K562 (cell line): ENCODE measurements around the gene ZNF768. TPM values are rescaled to one million over a fixed set of nuclear protein-coding genes. Genes with fewer than 3 reads are reported as not detected.

Experiments used
- ATF3 ChIP-seq, 2 experiments: fragments of 450-650 bp in 1 of 2; sonication (generic) in 1 of 2; formaldehyde crosslinking in 1 of 2; IDR thresholded peaks in 1 of 2; conservative IDR thresholded peaks in 1 of 2; 2 replicates each; pipeline versions ENCODE4 v1.6.1 to v1.8.1; 2016 to 2023; ENCODE audit warnings: mild to moderate bottlenecking in 2 of 2, moderate library complexity in 2 of 2, inconsistent platforms in 1 of 2, missing genetic modification reagents in 1 of 2
- EZH2 ChIP-seq: IDR thresholded peaks from 2 replicates; pipeline ENCODE4 v1.6.1; 2012; ENCODE audit warnings: low read depth, mild to moderate bottlenecking, inconsistent platforms, low read length, borderline replicate concordance
- FOXK1 ChIP-seq: sonication (generic); formaldehyde crosslinking; IDR thresholded peaks from 2 replicates; pipeline ENCODE4 v1.8.0; 2022; ENCODE audit warnings: missing genetic modification reagents, mild to moderate bottlenecking, borderline replicate concordance
- HDAC6 ChIP-seq: IDR thresholded peaks from 2 replicates; pipeline ENCODE4 v1.6.1; 2012; ENCODE audit warnings: low read depth, mild to moderate bottlenecking, control low read depth, inconsistent platforms, low read length, moderate library complexity
- HDGF ChIP-seq: fragments of 450-650 bp; IDR thresholded peaks from 2 replicates; pipeline ENCODE4 v1.6.1; 2016
- L3MBTL2 ChIP-seq: fragments of 450-650 bp; IDR thresholded peaks from 2 replicates; pipeline ENCODE4 v1.6.1; 2016; ENCODE audit warnings: mild to moderate bottlenecking, moderate library complexity
- MGA ChIP-seq: fragments of 450-650 bp; IDR thresholded peaks from 2 replicates; pipeline ENCODE4 v1.6.1; 2016; ENCODE audit warnings: mild to moderate bottlenecking, moderate library complexity
- NRF1 ChIP-seq, 2 experiments: fragments of 450-650 bp; IDR thresholded peaks in 1 of 2; conservative IDR thresholded peaks in 1 of 2; 2 replicates each; pipeline ENCODE4 v1.6.1; 2014; ENCODE audit warnings: mild to moderate bottlenecking in 2 of 2
- RBM22 ChIP-seq: fragments of 200-400 bp; formaldehyde crosslinking; IDR thresholded peaks from 2 replicates; pipeline ENCODE4 v1.6.1; 2018; ENCODE audit warnings: low read length, low read depth; ENCODE audit not compliant: poor library complexity, severe bottlenecking
- RFX1 ChIP-seq: fragments of 450-650 bp; IDR thresholded peaks from 2 replicates; pipeline ENCODE4 v1.6.1; 2016; ENCODE audit warnings: mild to moderate bottlenecking, moderate library complexity
- ZC3H4 ChIP-seq: sonication (generic); formaldehyde crosslinking; IDR thresholded peaks from 2 replicates; pipeline ENCODE4 v1.9.0; 2021; ENCODE audit warnings: missing genetic modification reagents, borderline replicate concordance
- ZNF224 ChIP-seq: sonication (generic); formaldehyde crosslinking; IDR thresholded peaks from 2 replicates; pipeline ENCODE4 v1.8.0; 2022; ENCODE audit warnings: mild to moderate bottlenecking, missing genetic modification reagents
- ZNF282 ChIP-seq: sonication (generic); formaldehyde crosslinking; IDR thresholded peaks from 2 replicates; pipeline ENCODE4 v1.8.1; 2023; ENCODE audit warnings: missing genetic modification reagents
- ZNF395 ChIP-seq: fragments of 200-800 bp; sonication (Bioruptor generic); IDR thresholded peaks from 2 replicates; pipeline ENCODE4 v1.6.1; 2017; ENCODE audit warnings: missing genetic modification characterization, missing compliant biosample characterization
- polyA plus RNA-seq, 8 experiments: library from polyadenylated mRNA; depleted of rRNA in 4 of 8; stranded (reverse) in 5 of 8; unstranded in 3 of 8; fragments of >200 nt; fragmentation: Nextera tagmentation in 2 of 8; fragmentation: Illumina TruSeq in 1 of 8; extraction: Ambion mirVana in 2 of 8; extraction: Trizol in 1 of 8; gene quantifications; 2 replicates each; pipeline versions ENCODE4 v1.2.1 to v1.2.3, GENCODE V29; 2011 to 2014; ENCODE audit warnings: inconsistent platforms in 1 of 8, missing spikeins in 1 of 8
- total RNA-seq, 7 experiments: library from RNA; depleted of rRNA in 6 of 7; stranded (reverse); fragments of >200 nt in 6 of 7; fragmentation: Illumina TruSeq in 2 of 7; extraction: Trizol in 2 of 7; gene quantifications; 2 replicates each; pipeline versions ENCODE4 v1.2.1 to v1.2.3, GENCODE V29; 2011 to 2021; ENCODE audit warnings: low replicate concordance in 1 of 7

Gene ZNF768
- total and polyA plus RNA-seq, 9 of the 15 experiments (the other 6 are each of a cell fraction or from before 2014, with no cell fraction given), result 0.13 to 50.7 (median 26.9) TPM

- no peak for TF ChIP-seq RBM22
- peak; percentile 2; the same call in 1 of the 2 replicates for TF ChIP-seq L3MBTL2
- TF ChIP-seq HDAC6, result no peak
- TF ChIP-seq ZC3H4, result no peak
- TF ChIP-seq NRF1 (conservative IDR thresholded peaks at IDR 0.05 in 1 of 2, IDR thresholded peaks at IDR 0.05 in 1 of 2), result no peak
- TF ChIP-seq FOXK1 (CRISPR knock-in tag), result 0 out of 2 replicates have a peak, but pooled peaks have one; percentile 48
- TF ChIP-seq MGA, result no peak; the same call in 1 of the 2 replicates
- no peak for TF ChIP-seq ZNF224
- no peak for TF ChIP-seq EZH2
- no peak for TF ChIP-seq ZNF282
- no peak for TF ChIP-seq HDGF
- no peak for TF ChIP-seq ATF3 (IDR thresholded peaks at IDR 0.05)
- TF ChIP-seq ATF3 (CRISPR knock-in tag; conservative IDR thresholded peaks at IDR 0.05), result no peak
- TF ChIP-seq RFX1, result no peak
- peak; percentile 58; the same call in 1 of the 2 replicates for TF ChIP-seq ZNF395 (CRISPR knock-in tag)
Measured at GRCh38 chr16:30558789-30559377, 32.5 kb upstream of the ZNF768 start (continued).
